C4-2B (cell line): ENCODE measurements around the gene KLHL22.

Source experiments
- H3K27ac ChIP-seq: fragments of 450-650 bp; 2 replicates; pipeline ENCODE4 v1.5.1; 2017
- CTCF ChIP-seq: fragments of 450-650 bp; conservative IDR thresholded peaks from 2 replicates; pipeline ENCODE4 v1.5.1; 2017; ENCODE audit warnings: mild to moderate bottlenecking
- ZFX ChIP-seq: fragments of 450-650 bp; IDR thresholded peaks from 2 replicates; pipeline ENCODE4 v1.6.1; 2017

The KLHL22 gene

GRCh38 chr22:20405291-20405930 lies 90.2 kb downstream of the KLHL22 start:
- H3K27ac ChIP-seq: no peak overlapping the region
- TF ChIP-seq CTCF (no peak), ZFX (no peak)

GRCh38 chr22:20404881-20405280 lies 90.7 kb downstream of the KLHL22 start:
- TF ChIP-seq CTCF (no peak), ZFX (no peak)

GRCh38 chr22:20403779-20404140 lies 91.8 kb downstream of the KLHL22 start:
- H3K27ac ChIP-seq: no peak overlapping the region
- TF ChIP-seq ZFX (no peak), CTCF (no peak)

More at GRCh38 chr22:20404881-20405280, 90.7 kb downstream of the KLHL22 start:
- H3K27ac ChIP-seq: no peak overlapping the region

GRCh38 chr22:20402960-20403778 lies 92.4 kb downstream of the KLHL22 start:
- TF ChIP-seq ZFX: no peak
- no peak for TF ChIP-seq CTCF
- H3K27ac ChIP-seq: no peak overlapping the region

- H3K27ac ChIP-seq: no peak overlapping the region
- TF ChIP-seq ZFX (no peak), CTCF (no peak)
Measured at GRCh38 chr22:20401376-20402014, 94.1 kb downstream of the KLHL22 start.

GRCh38 chr22:20400606-20401375 lies 94.8 kb downstream of the KLHL22 start:
- no peak for TF ChIP-seq ZFX
- no peak for TF ChIP-seq CTCF
- H3K27ac ChIP-seq: no peak overlapping the region
